NCI-H446 (cell line): Measurements from ENCODE around the gene ENDOD1.

Source experiments
- DNase-seq, 2 experiments: peaks; one replicate each; lab custom pipeline; 2025; lab: John Stamatoyannopoulos, UW

Gene ENDOD1

DNA sequence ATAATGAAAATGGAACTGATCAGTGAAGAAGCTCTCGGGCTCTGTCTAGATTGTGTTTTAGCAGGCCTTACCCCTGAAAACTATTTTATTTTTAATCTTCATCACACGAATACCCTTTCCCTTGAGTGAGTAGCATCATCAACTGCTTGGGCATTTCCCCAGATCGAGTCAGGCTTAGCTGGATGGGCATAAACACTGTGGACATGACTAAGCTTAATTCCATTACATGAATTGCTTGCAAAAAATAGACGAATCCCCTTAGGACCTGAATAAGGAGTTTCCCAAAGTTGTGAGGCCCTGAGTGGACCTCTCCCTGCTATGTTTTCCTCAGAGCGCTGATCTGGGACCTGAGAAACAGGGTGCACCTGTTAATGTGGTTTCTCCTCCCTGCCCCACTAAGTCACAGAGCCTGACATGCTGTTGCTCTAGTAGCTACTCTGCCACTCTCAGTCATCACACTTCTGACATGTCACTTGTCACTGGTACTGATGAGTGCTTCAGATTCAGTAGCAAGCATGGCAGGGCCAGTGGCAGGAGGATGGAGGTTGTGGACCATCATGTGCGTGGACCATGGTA, 53.5 kb downstream of the ENDOD1 start:
- no peak for DNase-seq

- DNase-seq = no peak
Observed at GRCh38 chr11:95144313-95145235, 54.9 kb downstream of the ENDOD1 start.

DNA sequence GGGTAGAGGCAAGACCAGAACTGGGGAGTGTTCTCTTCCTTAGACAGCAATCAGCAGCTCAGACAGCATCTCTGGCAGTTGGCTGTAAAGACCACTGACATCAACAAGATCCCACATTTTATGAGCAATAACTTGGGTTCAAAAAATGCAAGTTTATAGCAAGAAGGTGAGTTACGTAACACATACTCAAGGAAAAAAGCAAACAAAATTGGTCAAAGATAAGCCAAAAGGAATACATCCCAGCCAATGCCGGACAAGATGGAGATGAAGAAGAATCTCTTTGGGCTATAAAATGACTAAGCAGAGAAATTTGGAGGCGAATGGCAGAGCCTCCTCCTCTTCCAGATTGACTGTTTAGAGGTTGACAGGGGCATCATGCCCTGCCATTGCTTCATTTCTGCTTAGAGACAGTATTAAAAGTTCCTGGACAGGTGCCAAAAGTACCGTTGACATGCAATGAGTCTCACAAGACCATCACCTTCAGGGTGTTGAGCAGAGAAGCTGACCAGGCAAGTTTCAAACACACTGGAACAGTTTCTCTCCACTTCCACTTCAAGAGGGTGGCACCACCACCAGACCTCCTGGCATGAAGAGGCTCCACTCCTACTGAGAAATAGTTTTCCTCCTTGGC, 55.9 kb downstream of the ENDOD1 start:
- no peak for DNase-seq

GRCh38 chr11:95147364-95147905, 57.8 kb downstream of the ENDOD1 start:
- peak; percentile 57 to 84 for DNase-seq

DNA sequence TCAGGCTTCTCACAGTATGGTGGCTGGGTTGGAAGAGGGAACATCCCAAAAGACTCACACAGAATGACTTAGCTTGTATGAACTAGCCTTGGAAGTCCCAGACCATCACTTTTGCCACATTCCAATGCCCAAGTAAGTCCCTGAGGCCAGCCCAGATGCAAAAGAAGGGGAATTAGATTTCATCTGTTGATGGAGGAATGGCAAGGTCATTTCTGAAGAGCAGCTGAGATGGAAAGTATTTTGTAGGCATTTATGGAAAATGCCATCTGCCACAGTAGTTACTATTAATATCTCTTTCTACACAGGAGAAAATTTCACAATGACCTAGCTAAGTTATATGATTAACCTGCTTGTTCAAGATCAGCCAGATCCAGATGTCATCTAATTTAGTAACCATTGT, 58.8 kb downstream of the ENDOD1 start:
- DNase-seq = peak in 1 of 2 experiments; percentile 29

GRCh38 chr11:95148938-95149337, 59.3 kb downstream of the ENDOD1 start:
- no peak for DNase-seq

- DNase-seq = no peak
Observed at GRCh38 chr11:95149651-95150364, 60.2 kb downstream of the ENDOD1 start.

DNA sequence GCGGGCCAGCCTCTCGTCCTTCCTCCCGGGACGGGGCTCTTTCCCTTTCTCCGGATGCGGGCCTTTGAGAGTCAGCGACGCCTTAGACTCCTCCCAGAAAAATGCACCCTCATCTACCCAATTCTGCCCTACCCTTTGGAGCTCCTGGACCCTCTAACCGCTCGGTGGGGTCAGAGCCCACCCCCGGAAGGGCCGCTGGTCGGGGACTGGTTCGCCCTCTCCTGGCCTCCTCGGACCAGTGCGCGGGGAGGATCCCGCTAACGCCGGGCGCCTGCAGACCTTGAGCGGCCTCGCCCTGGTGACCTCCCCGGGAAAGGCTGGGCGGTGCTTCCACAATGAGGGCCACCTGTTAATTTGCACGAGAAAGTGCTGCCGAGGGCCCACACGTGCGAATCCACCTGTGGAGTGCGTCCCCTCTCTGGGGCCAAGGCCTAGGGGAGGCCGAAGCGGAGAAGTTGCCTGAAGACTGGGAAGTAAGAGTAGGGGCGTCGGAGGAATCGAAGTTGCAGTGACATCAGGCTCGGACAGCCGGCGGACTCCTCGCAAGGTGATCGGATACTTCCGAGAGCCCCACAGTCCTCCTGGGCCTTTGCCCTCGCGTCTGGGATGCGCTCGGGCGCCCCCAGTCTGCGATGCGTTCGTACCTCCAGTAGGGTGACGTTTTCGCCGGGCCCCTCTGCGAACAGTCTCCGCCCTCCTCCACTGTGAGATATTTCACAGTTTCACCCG, 61.5 kb downstream of the ENDOD1 start:
- DNase-seq = no peak

DNA sequence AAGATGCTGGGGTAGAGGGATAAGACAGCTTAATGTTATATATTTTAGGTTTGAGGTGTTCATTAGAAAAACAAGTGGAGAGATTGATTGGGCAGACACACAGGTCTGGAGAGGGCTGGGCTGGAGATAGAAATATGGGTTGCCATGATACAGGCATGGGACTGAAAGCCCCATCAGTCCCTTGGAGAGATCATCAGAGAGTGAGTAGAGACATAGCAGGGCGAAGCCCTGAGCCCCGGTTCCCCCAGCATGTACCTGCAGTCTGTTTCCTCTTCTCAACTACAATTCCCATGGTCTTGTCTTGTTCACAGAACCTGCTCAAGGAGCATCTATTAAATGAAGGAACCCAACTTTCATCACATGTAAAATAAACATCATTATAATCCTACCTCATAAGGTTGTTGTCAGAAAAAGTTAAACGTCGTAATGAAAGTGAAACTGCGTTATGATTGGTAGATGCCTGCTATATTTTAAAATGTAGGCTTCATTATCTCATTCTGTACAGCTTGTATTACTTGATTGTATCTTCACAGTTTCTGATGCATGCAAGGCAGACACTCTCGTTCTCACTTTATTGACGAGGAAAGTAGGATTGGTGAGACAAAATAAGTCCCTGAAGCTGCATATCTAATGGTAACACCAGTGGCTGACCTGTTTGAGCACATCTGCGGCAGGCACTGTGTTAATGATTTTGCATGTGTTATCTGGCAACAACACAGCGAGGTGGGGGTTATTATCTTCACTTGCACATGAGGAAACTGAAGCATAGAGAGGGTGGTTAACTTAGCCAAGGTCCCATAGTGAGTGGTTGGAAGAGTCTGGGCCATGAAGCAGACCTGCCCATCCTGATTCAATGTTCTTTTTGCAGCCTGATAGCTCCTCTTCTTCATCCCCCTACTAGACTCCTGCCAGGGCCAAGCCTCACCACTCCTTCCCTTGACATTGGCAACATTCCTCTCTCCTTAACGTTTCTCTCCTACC, 63.5 kb downstream of the ENDOD1 start:
- DNase-seq = no peak

DNA sequence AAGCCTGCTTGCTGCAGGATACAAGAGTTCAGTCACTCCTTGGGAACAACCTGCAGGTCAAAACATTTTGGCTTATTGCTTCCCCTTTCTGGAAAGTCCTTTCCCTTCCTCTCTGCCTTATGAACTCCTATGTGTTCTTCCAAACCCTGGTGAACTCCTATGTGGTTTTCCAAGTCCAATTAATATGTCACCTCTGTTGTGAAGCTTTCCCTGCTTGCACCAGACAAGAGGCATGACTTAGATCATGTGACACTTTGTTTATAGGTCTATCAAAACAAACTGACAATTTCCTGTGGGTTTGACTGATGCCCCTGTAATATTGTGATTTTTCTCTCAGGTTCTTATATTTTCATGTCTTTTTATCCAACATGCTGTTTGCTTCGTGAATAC, 64.2 kb downstream of the ENDOD1 start:
- no peak for DNase-seq

DNA sequence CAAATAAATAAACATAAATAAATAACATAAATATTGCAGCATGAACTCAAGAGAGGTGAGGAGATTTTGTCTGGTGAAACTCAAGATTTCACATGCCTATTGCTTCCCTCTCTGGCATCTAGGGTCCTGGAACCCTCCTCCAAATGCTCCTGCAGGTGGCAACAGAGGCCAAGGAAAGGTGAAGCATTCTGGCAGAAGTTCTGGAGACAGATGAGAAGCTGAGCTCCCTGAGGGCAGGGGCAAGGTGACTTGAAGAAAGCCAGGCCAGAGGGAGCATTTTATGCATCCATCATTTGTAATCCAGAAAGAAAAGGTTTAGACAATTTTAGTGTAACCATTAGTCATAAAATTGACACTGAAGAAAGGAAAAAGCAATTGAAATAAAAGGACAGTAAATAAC, 64.9 kb downstream of the ENDOD1 start:
- DNase-seq = peak; percentile 37 to 80

DNA sequence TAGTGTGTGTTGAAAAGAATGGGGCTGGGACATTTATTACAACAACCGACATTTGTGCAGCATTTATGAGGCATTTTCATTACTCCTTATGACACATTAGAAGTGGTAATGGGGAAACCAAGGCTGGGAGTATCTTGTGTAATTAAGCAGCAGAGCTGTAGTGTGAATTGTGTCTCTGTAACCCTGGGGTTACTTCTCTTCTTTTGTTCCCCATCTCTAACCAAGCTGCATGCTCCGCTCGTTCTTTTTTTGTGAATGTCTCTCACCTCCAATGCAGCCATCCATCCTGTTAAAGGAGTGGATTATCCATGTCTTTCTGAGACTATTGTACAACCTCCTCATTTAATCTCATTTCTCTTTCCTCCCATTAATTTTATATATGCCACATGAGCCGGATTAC, 65.7 kb downstream of the ENDOD1 start:
- DNase-seq = no peak

- peak in 1 of 2 experiments; percentile 30 for DNase-seq
Observed at GRCh38 chr11:95156133-95156721, 66.6 kb downstream of the ENDOD1 start.

DNA sequence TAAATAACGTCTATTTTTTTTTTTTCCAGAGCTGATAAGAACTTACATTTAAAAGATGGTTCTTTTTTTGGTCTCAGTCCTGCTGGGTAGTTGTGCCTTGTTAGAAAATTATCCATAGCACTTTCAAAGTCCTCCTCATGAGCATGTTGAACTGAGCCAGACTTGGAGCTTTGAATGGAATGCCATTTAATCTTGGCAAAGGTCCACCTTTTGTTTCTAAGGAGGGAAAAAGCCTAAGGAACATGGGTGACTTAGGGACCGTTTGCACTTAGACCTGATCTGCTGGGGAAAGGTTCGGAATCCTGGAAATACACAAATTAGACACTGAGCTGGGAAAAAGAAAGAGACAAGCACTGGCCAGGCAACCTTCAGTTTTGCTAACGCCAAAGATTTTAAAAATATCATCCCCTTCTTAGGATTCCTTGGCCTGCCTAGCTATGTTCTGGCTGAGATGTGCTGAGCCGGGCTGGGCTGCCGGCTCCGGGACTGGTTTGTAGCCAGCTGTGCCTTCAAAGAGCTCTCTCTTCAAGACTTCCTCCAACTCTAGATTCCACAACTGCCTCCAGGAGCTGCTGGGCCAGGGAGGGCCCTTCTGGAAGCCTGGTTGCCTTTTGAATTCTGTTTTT, 67.4 kb downstream of the ENDOD1 start:
- peak; percentile 61 to 80 for DNase-seq

GRCh38 chr11:95157824-95158223, 68.2 kb downstream of the ENDOD1 start:
- no peak for DNase-seq

- DNase-seq = peak in 1 of 2 experiments; percentile 41
Observed at GRCh38 chr11:95161248-95161647, 71.6 kb downstream of the ENDOD1 start.

DNA sequence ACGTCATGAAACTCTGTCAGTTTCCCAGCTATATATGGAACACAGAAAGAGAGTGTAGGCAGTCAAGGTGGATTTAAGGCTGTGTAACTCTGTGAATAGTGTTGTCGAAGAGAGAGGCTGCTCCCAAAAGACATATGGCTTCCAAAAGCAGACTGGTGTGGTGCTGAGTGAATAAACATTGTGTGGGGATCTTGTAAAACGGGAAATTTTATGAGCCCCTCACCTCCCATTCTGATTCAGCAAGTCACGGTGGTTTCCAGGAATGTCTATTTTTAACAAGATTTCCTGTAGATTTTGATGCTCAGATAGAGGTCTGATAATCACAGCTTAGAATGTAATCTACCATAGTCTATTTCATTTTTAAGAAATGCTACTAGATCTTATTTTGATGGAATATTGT, 73.5 kb downstream of the ENDOD1 start:
- DNase-seq = no peak

DNA sequence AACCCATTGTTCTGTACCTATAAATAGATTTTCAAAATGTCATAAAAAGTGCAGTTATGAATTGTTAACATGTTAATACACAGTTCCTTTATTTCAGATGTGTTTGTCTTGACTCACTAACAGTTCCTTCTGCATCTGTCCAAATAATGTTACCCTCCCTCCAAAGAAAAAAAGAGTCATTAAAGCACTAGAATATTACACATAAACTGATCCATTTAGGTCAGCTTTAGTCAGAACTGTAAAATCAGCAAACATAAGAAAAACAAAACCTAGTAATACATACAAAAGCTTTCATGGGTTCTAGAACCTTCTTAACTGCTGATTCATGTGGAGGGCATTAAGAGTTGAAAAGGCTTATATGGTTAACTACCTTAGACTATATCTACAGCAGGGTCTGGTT, 76.0 kb downstream of the ENDOD1 start:
- DNase-seq = no peak

DNA sequence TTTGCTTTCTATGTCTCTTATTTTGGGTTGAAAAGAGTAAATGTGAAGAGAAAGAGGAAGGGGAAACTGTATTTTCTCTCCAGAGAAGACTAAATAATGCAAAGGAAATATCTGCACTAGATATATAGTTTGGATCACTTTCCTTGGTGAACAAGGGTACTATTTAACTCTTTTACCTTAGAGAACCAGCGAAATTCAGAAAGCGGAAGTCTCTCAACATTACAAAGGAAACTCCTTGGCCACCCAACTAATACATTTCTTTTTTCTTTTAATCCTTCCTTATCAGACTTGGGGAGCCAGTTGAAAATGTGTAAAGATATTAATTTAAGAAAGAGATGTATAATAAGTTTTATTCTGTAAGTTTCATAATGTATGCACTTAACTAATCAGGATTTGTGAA, 77.1 kb downstream of the ENDOD1 start:
- no peak for DNase-seq
